HCT116 (cell line): ENCODE measurements around the gene TYW3. TPM values are rescaled to one million over a fixed set of nuclear protein-coding genes. Genes with fewer than 3 reads are reported as not detected.

Experiments used
- ATAC-seq: fragments of 200-7000 bp; cut with Tn5 transposase; 2 replicates; pipeline ENCODE4 v1.9.1; 2020; ENCODE audit warnings: mild to moderate bottlenecking, moderate library complexity
- BruUV-seq: library from RNA; stranded (reverse); fragments of 400-500 nt; replicated peaks from 2 replicates; lab custom pipeline; 2021; lab: Mats Ljungman, UMichigan
- CTCF ChIA-PET: fragments of 300-600 bp; sonication (Branson Sonifier 250); formaldehyde crosslinking; loops from one replicate; lab custom pipeline; 2021; ENCODE audit warnings: antibody characterized with exemption; lab: Charles Lee
- POLR2A ChIA-PET: fragments of 300-600, 350-600 bp; sonication (Branson Sonifier 250); formaldehyde crosslinking; loops from one replicate; lab custom pipeline; 2021; ENCODE audit warnings: antibody characterized with exemption; lab: Charles Lee
- RAD21 ChIA-PET, 2 experiments: fragments of 300-600 bp; sonication (Branson Sonifier 250); formaldehyde crosslinking; loops; one replicate each; lab custom pipeline; 2023; ENCODE audit warnings: low total read pairs in 2 of 2; ENCODE audit not compliant: uncharacterized antibody in 2 of 2, unreplicated experiment in 2 of 2, low non-redundant PET in 1 of 2; lab: Charles Lee
- DNase-seq: peaks from one replicate; pipeline ENCODE4 v3.0.0-alpha.2; 2010; ENCODE audit warnings: low read depth, low spot score
- H2AFZ ChIP-seq: fragments of 200-600 bp; shearing (Covaris generic), sonication (generic); 2 replicates; pipeline ENCODE4 v1.6.1; 2017; ENCODE audit warnings: low read depth, mixed run types, mixed read lengths, antibody characterized with exemption, low read length; ENCODE audit not compliant: poor library complexity, severe bottlenecking
- H3K27ac ChIP-seq: 2 replicates; pipeline ENCODE4 v1.5.1; 2012; ENCODE audit warnings: low read depth, low read length
- H3K27me3 ChIP-seq: fragments of 200-600 bp; sonication (generic); 2 replicates; pipeline ENCODE4 v1.6.1; 2016; ENCODE audit warnings: mixed run types, low read length, mixed read lengths; ENCODE audit not compliant: insufficient read depth
- H3K36me3 ChIP-seq, 2 experiments: fragments of 200-500 bp in 1 of 2; fragments of 200-600 bp in 1 of 2; sonication (Bioruptor generic) in 1 of 2; sonication (generic) in 1 of 2; 2 replicates each; pipeline versions ENCODE4 v1.5.1 to v1.6.1; 2014 to 2016; ENCODE audit warnings: low read length in 2 of 2, inconsistent platforms in 1 of 2, mixed read lengths in 1 of 2, mixed run types in 1 of 2; ENCODE audit not compliant: insufficient read depth in 2 of 2, control insufficient read depth in 1 of 2
- H3K4me1 ChIP-seq, 2 experiments: fragments of 200-600 bp in 1 of 2; sonication (generic) in 1 of 2; 2 replicates each; pipeline versions ENCODE4 v1.5.1 to v1.6.1; 2012 to 2017; ENCODE audit warnings: low read length in 2 of 2, inconsistent platforms in 1 of 2, mild to moderate bottlenecking in 1 of 2, mixed read lengths in 1 of 2, mixed run types in 1 of 2, moderate library complexity in 1 of 2; ENCODE audit not compliant: insufficient read depth in 2 of 2, control insufficient read depth in 1 of 2
- H3K4me2 ChIP-seq: fragments of 200-600 bp; sonication (generic); 2 replicates; pipeline ENCODE4 v1.6.1; 2017; ENCODE audit warnings: mixed run types, low read length, mixed read lengths
- H3K4me3 ChIP-seq, 2 experiments: fragments of 200-600 bp in 1 of 2; sonication (generic) in 1 of 2; replicated peaks in 1 of 2; 2 replicates each; pipeline ENCODE4 v1.5.1; 2011 to 2016; ENCODE audit warnings: low read length in 2 of 2, control low read depth in 1 of 2, low read depth in 1 of 2, mild to moderate bottlenecking in 1 of 2, mixed read lengths in 1 of 2, mixed run types in 1 of 2
- H3K79me2 ChIP-seq: fragments of 200-600 bp; sonication (generic); 2 replicates; pipeline ENCODE4 v1.6.1; 2017; ENCODE audit warnings: mild to moderate bottlenecking, mixed run types, low read length, moderate library complexity, mixed read lengths; ENCODE audit not compliant: insufficient read depth
- H3K9ac ChIP-seq: fragments of 200-600 bp; sonication (generic); 2 replicates; pipeline ENCODE4 v1.6.1; 2016; ENCODE audit warnings: low read length, mixed read lengths
- H3K9me2 ChIP-seq: fragments of 200-600 bp; sonication (generic), shearing (Covaris generic); 2 replicates; pipeline ENCODE4 v1.6.1; 2017; ENCODE audit warnings: mixed run types, mild to moderate bottlenecking, moderate library complexity; ENCODE audit not compliant: insufficient read depth
- H3K9me3 ChIP-seq, 2 experiments: fragments of 200-500 bp in 1 of 2; fragments of 200-600 bp in 1 of 2; sonication (Bioruptor generic) in 1 of 2; sonication (generic) in 1 of 2; 2 replicates each; pipeline ENCODE4 v1.6.1; 2014 to 2017; ENCODE audit warnings: low read length in 2 of 2, mixed read lengths in 2 of 2, inconsistent platforms in 1 of 2, low read depth in 1 of 2, mild to moderate bottlenecking in 1 of 2, mixed run types in 1 of 2, moderate library complexity in 1 of 2; ENCODE audit not compliant: control insufficient read depth in 1 of 2, insufficient read depth in 1 of 2
- H4K20me1 ChIP-seq: fragments of 200-600 bp; sonication (generic), shearing (Covaris generic); 2 replicates; pipeline ENCODE4 v1.6.1; 2017; ENCODE audit warnings: mixed run types, mild to moderate bottlenecking, moderate library complexity; ENCODE audit not compliant: insufficient read depth
- ATF3 ChIP-seq: IDR thresholded peaks from 2 replicates; pipeline ENCODE4 v1.6.1; 2012
- EZH2phosphoT487 ChIP-seq: fragments of 200-600 bp; IDR thresholded peaks from 2 replicates; pipeline ENCODE4 v1.6.1; 2018; ENCODE audit warnings: antibody characterized with exemption, borderline replicate concordance
- POLR2AphosphoS5 ChIP-seq: IDR thresholded peaks from 2 replicates; pipeline ENCODE4 v1.6.1; 2011; ENCODE audit warnings: mild to moderate bottlenecking, low read depth, low read length, moderate library complexity
- RAD21 ChIP-seq: IDR thresholded peaks from 2 replicates; pipeline ENCODE4 v1.6.1; 2012; ENCODE audit warnings: low read depth, mild to moderate bottlenecking
- SIN3A ChIP-seq: IDR thresholded peaks from 2 replicates; pipeline ENCODE4 v1.6.1; 2012; ENCODE audit warnings: low read depth
- TCF7L2 ChIP-seq: IDR thresholded peaks from 2 replicates; pipeline ENCODE4 v1.7.0; 2011; ENCODE audit warnings: borderline replicate concordance, inconsistent platforms; ENCODE audit not compliant: insufficient read depth, insufficient read length; ENCODE audit errors: extremely low read depth
- YY1 ChIP-seq: IDR thresholded peaks from 2 replicates; pipeline ENCODE4 v1.6.1; 2011; ENCODE audit warnings: low read length, low read depth, moderate library complexity, mild to moderate bottlenecking; ENCODE audit not compliant: insufficient replicate concordance; ENCODE audit errors: extremely low read depth
- intact Hi-C: fragments of 100-400 bp; cut with micrococcal nuclease; formaldehyde crosslinking; loops from 2 replicates; pipeline ENCODE4 v1.10.0; 2022
- total RNA-seq: library from RNA; stranded (reverse); gene quantifications from one replicate; pipeline ENCODE4 v1.2.1, GENCODE V29; 2021; ENCODE audit not compliant: unreplicated experiment
- TF ChIP-seq, protein P1 (sequence below): IDR thresholded peaks from 2 replicates; pipeline ENCODE4 v1.6.1; 2012

Gene TYW3
- total RNA-seq, 1 experiment from 2014 or later = 31.8 TPM

DNA sequence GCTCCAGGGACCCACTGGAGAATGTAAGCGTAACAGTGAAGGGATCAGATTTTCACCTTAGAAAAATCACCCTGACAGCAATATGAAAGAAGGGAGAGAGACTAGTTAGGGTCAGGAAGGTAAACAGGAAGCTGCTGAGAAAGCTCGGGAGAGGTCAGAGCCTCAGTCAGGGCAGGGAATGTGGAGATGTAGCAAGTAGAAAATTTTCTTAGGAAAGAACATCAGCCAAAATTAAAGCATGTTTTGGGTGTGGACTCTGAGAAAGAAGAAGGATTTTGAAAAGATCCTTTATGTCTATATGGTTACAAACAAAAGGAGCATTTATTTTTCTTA, 42.6 kb upstream of the TYW3 start:
- Histone ChIP-seq H4K20me1 (no peaks in the 10 kb centered on the region), H3K9ac (no peak overlapping the region), H3K27ac (no peak overlapping the region), H3K79me2 (no peaks in the 10 kb centered on the region), H3K36me3 (no peaks in the 10 kb centered on the region), H3K9me3 (no peaks in the 10 kb centered on the region), H2AFZ (no peak overlapping the region), H3K4me2 (0 out of 2 replicates have a peak overlapping the region, but pooled peaks have one; percentile 4), H3K27me3 (no peaks in the 10 kb centered on the region), H3K4me1 (no peaks in the 10 kb centered on the region), H3K9me2 (no peaks in the 10 kb centered on the region), H3K4me3 (no peak overlapping the region)
- intact Hi-C loops = no loop called here
- no TSS peak for BruUV-seq
- ChIA-PET RAD21 (no interaction called here), POLR2A (no interaction called here), CTCF (interaction anchor here (0.6 to 2.2 kb wide), 9 partner anchors 11 to 862 kb away, joined by 3 to 9 read pairs (median 3); partner anchors contain the start of genes CRYZ, LRRC53 and TYW3)
- no peak for DNase-seq
- no peak for TF ChIP-seq TCF7L2
- no peak for ATAC-seq

- Histone ChIP-seq H3K27me3 (no peaks in the 10 kb centered on the region), H3K4me3 (no peak overlapping the region), H4K20me1 (no peaks in the 10 kb centered on the region), H3K9me3 (no peaks in the 10 kb centered on the region), H3K9me2 (no peaks in the 10 kb centered on the region), H3K9ac (no peak overlapping the region), H3K4me1 (no peaks in the 10 kb centered on the region), H3K79me2 (no peaks in the 10 kb centered on the region), H3K4me2 (no peak overlapping the region), H2AFZ (no peak overlapping the region), H3K27ac (no peak overlapping the region), H3K36me3 (no peaks in the 10 kb centered on the region)
- DNase-seq = no peak
- ChIA-PET RAD21 (no interaction called here), CTCF (interaction anchor here (1.1 to 2.2 kb wide), 5 partner anchors 10 to 851 kb away, joined by 3 to 9 read pairs (median 3); partner anchors contain the start of genes CRYZ and TYW3), POLR2A (no interaction called here)
- ATAC-seq = no peak
- intact Hi-C loops = no loop called here
- TF ChIP-seq YY1 = no peak
- no peak for TF ChIP-seq POLR2AphosphoS5
- no peak for TF ChIP-seq TCF7L2
- TF ChIP-seq, protein P1, sequence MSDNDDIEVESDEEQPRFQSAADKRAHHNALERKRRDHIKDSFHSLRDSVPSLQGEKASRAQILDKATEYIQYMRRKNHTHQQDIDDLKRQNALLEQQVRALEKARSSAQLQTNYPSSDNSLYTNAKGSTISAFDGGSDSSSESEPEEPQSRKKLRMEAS = no peak
- TF ChIP-seq EZH2phosphoT487 = no peak
- TF ChIP-seq ATF3 = no peak
- TF ChIP-seq SIN3A = no peak
- no peak for TF ChIP-seq RAD21
- BruUV-seq = no TSS peak
Measured at GRCh38 chr1:74690909-74691308, 42.0 kb upstream of the TYW3 start.
